AG04450 (cell line): ENCODE measurements around the gene C5orf63. TPM values are rescaled to one million over a fixed set of nuclear protein-coding genes. Genes with fewer than 3 reads are reported as not detected.

Experiments used
- CTCF ChIA-PET: fragments of 300-600, 350-600 bp; formaldehyde crosslinking; extraction: SDS; loops from one replicate; lab custom pipeline; 2022; ENCODE audit warnings: antibody characterized with exemption, inconsistent platforms; lab: Charles Lee
- POLR2A ChIA-PET: fragments of 350-600 bp; formaldehyde crosslinking; extraction: SDS; loops from one replicate; lab custom pipeline; 2021; ENCODE audit warnings: antibody characterized with exemption, inconsistent platforms; lab: Yijun Ruan, JAX
- DNase-seq: peaks from one replicate; pipeline ENCODE4 v3.0.0-alpha.2; 2011; ENCODE audit warnings: low read depth, low spot score
- H3K27ac ChIP-seq: one replicate; pipeline ENCODE4 v1.5.1; 2012; ENCODE audit warnings: low read depth, low read length, control low read depth
- H3K27me3 ChIP-seq: one replicate; pipeline ENCODE4 v1.6.0; 2012; ENCODE audit warnings: low read length; ENCODE audit not compliant: control insufficient read depth, insufficient read depth
- H3K4me3 ChIP-seq: 2 replicates; pipeline ENCODE4 v1.5.1; 2011; ENCODE audit warnings: mild to moderate bottlenecking, low read depth, low read length, control low read depth
- H3K9me3 ChIP-seq: 2 replicates; pipeline ENCODE4 v1.5.1; 2012; ENCODE audit warnings: low read length; ENCODE audit not compliant: control insufficient read depth, insufficient read depth
- CTCF ChIP-seq: IDR thresholded peaks from 2 replicates; pipeline ENCODE4 v1.5.1; 2011; ENCODE audit warnings: low read depth, low read length, control low read depth, inconsistent platforms
- polyA plus RNA-seq: library from polyadenylated mRNA; depleted of rRNA; stranded (reverse); fragments of >200 nt; gene quantifications from 2 replicates; pipeline ENCODE4 v1.2.3, GENCODE V29; 2011

C5orf63 gene
- polyA plus RNA-seq, 1 experiment: 2.9 TPM

GRCh38 chr5:127013407-127013806 is 59.9 kb downstream of the C5orf63 start:
- Histone ChIP-seq H3K9me3 (no peaks in the 10 kb centered on the region), H3K27me3 (no peaks in the 10 kb centered on the region), H3K4me3 (0 out of 2 replicates have a peak overlapping the region, but pooled peaks have one; percentile 3), H3K27ac (no peak overlapping the region)
- no peak for TF ChIP-seq CTCF
- DNase-seq: no peak
- CTCF ChIA-PET: interaction anchor here (2.5 kb wide), 1 partner anchor 15 kb away, joined by 11 read pairs; no protein-coding TSS in a partner anchor
- POLR2A ChIA-PET: no interaction called here

GRCh38 chr5:127012916-127013315 is 60.4 kb downstream of the C5orf63 start:
- no peak overlapping the region for H3K27ac ChIP-seq
- H3K9me3 ChIP-seq: no peaks in the 10 kb centered on the region
- TF ChIP-seq CTCF: no peak
- POLR2A ChIA-PET: no interaction called here
- no peak for DNase-seq
- CTCF ChIA-PET: interaction anchor here (2.5 kb wide), 1 partner anchor 16 kb away, joined by 11 read pairs; no protein-coding TSS in a partner anchor
- H3K4me3 ChIP-seq: no peak overlapping the region
- no peaks in the 10 kb centered on the region for H3K27me3 ChIP-seq

GRCh38 chr5:127011961-127012644 is 61.2 kb downstream of the C5orf63 start:
- TF ChIP-seq CTCF: no peak
- DNase-seq: no peak
- H3K9me3 ChIP-seq: no peaks in the 10 kb centered on the region
- H3K27ac ChIP-seq: no peak overlapping the region
- no peaks in the 10 kb centered on the region for H3K27me3 ChIP-seq
- CTCF ChIA-PET: interaction anchor here (2.5 kb wide), 1 partner anchor 17 kb away, joined by 11 read pairs; no protein-coding TSS in a partner anchor
- H3K4me3 ChIP-seq: no peak overlapping the region
- POLR2A ChIA-PET: no interaction called here

GRCh38 chr5:127011153-127011552 is 62.1 kb downstream of the C5orf63 start:
- H3K4me3 ChIP-seq: no peak overlapping the region

More at GRCh38 chr5:127011153-127011552, 62.1 kb downstream of the C5orf63 start:
- no peaks in the 10 kb centered on the region for H3K9me3 ChIP-seq
- CTCF ChIA-PET: interaction anchor here (2.5 kb wide), 1 partner anchor 18 kb away, joined by 11 read pairs; no protein-coding TSS in a partner anchor
- POLR2A ChIA-PET: no interaction called here
- DNase-seq: peak; percentile 70
- no peaks in the 10 kb centered on the region for H3K27me3 ChIP-seq
- H3K27ac ChIP-seq: no peak overlapping the region
- TF ChIP-seq CTCF: no peak
